Vagina (tissue), 2 donors: ENCODE data around the gene SLC1A4.

Source experiments
- POLR2A ChIP-seq, 2 donors: fragments of 450-650 bp; IDR thresholded peaks; one replicate each; pipeline ENCODE4 v1.6.1; 2017; ENCODE audit warnings: antibody characterized with exemption in 2 of 2, mild to moderate bottlenecking in 2 of 2, moderate library complexity in 2 of 2
- POLR2AphosphoS5 ChIP-seq, 2 donors: sonication (generic); formaldehyde crosslinking; IDR thresholded peaks; one replicate each; pipeline ENCODE4 v1.9.0; 2017; ENCODE audit warnings: antibody characterized with exemption in 2 of 2, mild to moderate bottlenecking in 2 of 2, low read depth in 1 of 2; ENCODE audit not compliant: insufficient read depth in 1 of 2
- TF ChIP-seq, protein P1 (sequence below), 3 experiments: fragments of 450-650 bp in 2 of 3; fragments of 200-600 bp in 1 of 3; sonication (generic) in 1 of 3; IDR thresholded peaks; one replicate each; pipeline ENCODE4 v1.5.1; 2017 to 2019; ENCODE audit warnings: antibody characterized with exemption in 3 of 3, mild to moderate bottlenecking in 2 of 3, moderate library complexity in 2 of 3

DNA sequence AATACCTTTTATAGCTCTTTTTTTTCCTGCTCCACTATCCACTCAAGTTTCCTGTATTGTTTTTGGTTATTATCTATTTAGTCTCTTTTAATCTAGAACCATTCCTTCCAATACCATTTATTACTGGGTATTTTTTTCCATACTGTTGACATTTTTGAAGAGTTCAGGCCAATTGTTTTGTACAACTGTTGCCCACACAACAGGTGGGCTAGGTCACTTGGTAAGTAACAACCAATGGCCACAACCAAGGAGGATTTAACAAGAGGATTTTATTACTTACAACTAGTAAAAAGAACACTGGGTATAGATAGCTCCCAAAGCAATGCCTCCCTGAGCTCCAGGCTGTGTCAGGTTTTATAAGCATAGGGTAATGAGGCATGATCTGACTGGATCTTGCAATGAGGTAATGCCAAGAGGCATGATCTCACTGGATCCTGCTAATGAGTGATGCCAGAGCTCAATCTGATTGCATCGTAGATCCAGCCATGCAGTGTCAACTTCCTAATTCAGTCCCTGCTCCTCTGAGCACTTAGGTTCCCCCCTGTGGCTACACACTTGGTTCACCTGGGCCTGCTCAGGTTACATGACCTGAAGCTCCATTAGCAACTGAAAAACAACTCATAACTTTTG is 59.9 kb downstream of the SLC1A4 start:
- TF ChIP-seq, protein P1, sequence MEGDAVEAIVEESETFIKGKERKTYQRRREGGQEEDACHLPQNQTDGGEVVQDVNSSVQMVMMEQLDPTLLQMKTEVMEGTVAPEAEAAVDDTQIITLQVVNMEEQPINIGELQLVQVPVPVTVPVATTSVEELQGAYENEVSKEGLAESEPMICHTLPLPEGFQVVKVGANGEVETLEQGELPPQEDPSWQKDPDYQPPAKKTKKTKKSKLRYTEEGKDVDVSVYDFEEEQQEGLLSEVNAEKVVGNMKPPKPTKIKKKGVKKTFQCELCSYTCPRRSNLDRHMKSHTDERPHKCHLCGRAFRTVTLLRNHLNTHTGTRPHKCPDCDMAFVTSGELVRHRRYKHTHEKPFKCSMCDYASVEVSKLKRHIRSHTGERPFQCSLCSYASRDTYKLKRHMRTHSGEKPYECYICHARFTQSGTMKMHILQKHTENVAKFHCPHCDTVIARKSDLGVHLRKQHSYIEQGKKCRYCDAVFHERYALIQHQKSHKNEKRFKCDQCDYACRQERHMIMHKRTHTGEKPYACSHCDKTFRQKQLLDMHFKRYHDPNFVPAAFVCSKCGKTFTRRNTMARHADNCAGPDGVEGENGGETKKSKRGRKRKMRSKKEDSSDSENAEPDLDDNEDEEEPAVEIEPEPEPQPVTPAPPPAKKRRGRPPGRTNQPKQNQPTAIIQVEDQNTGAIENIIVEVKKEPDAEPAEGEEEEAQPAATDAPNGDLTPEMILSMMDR (IDR thresholded peaks at IDR 0.05), result no peak
- TF ChIP-seq POLR2AphosphoS5 (IDR thresholded peaks at IDR 0.05; ENCODE audit: insufficient read depth in 1 of 2, low read depth in 1 of 2) (no peak), POLR2A (IDR thresholded peaks at IDR 0.05) (no peak)
